Caco-2 (cell line): ENCODE results near the gene RPL19. TPM values are rescaled to one million over a fixed set of nuclear protein-coding genes. Genes with fewer than 3 reads are reported as not detected.

Experiments
- BruUV-seq: library from RNA; stranded (reverse); fragments of 400-500 nt; replicated peaks from 2 replicates; lab custom pipeline; 2021; lab: Mats Ljungman, UMichigan
- CTCF ChIA-PET: fragments of 300-600 bp; sonication (Branson Sonifier 250); formaldehyde crosslinking; loops from one replicate; lab custom pipeline; 2022; ENCODE audit warnings: antibody characterized with exemption; lab: Charles Lee
- POLR2A ChIA-PET: fragments of 300-600 bp; sonication (Branson Sonifier 250); formaldehyde crosslinking; loops from one replicate; lab custom pipeline; 2022; ENCODE audit warnings: antibody characterized with exemption; lab: Charles Lee
- DNase-seq, 2 experiments: peaks; one replicate each; pipeline versions ENCODE4 v3.0.0 to v3.0.0-alpha.2; 2020 to 2022
- H3K27me3 ChIP-seq: replicated peaks from 2 replicates; pipeline ENCODE4 v1.6.0; 2011; ENCODE audit warnings: low read length; ENCODE audit not compliant: control insufficient read depth, insufficient read depth
- H3K36me3 ChIP-seq: 2 replicates; pipeline ENCODE4 v1.5.1; 2011; ENCODE audit warnings: low read length; ENCODE audit not compliant: control insufficient read depth, insufficient read depth
- H3K4me1 ChIP-seq: fragments of 250-450 bp; sonication (Bioruptor Pico); 2 replicates; pipeline ENCODE4 v1.5.1; 2020; ENCODE audit warnings: mild to moderate bottlenecking
- H3K4me3 ChIP-seq: 2 replicates; pipeline ENCODE4 v1.5.1; 2011; ENCODE audit warnings: low read depth, mild to moderate bottlenecking, control low read depth, low read length
- H3K9me3 ChIP-seq: fragments of 250-450 bp; sonication (Bioruptor Pico); 2 replicates; pipeline ENCODE4 v1.5.1; 2020; ENCODE audit warnings: mild to moderate bottlenecking, moderate library complexity
- H3K27ac Mint-ChIP-seq: one replicate; pipeline ENCODE4 v1.8.0; 2022; ENCODE audit warnings: mixed read lengths; ENCODE audit not compliant: unreplicated experiment
- H3K27me3 Mint-ChIP-seq: one replicate; pipeline ENCODE4 v1.8.0; 2022; ENCODE audit warnings: mixed read lengths; ENCODE audit not compliant: insufficient read depth, unreplicated experiment
- H3K36me3 Mint-ChIP-seq: one replicate; pipeline ENCODE4 v1.8.0; 2022; ENCODE audit warnings: mild to moderate bottlenecking, mixed read lengths; ENCODE audit not compliant: insufficient read depth, unreplicated experiment
- H3K4me1 Mint-ChIP-seq: one replicate; pipeline ENCODE4 v1.8.0; 2022; ENCODE audit warnings: low read depth, mixed read lengths; ENCODE audit not compliant: unreplicated experiment
- H3K4me3 Mint-ChIP-seq: one replicate; pipeline ENCODE4 v1.8.0; 2022; ENCODE audit warnings: mild to moderate bottlenecking, moderate library complexity, mixed read lengths; ENCODE audit not compliant: unreplicated experiment
- H3K9me3 Mint-ChIP-seq: one replicate; pipeline ENCODE4 v1.8.0; 2022; ENCODE audit warnings: mixed read lengths; ENCODE audit not compliant: unreplicated experiment
- intact Hi-C: fragments of 100-400 bp; cut with micrococcal nuclease; formaldehyde crosslinking; loops from one replicate; pipeline ENCODE4 v1.10.0; 2022; ENCODE audit not compliant: unreplicated experiment
- total RNA-seq: library from RNA; stranded (reverse); gene quantifications from 2 replicates; pipeline ENCODE4 v1.2.3, GENCODE V29; 2022
- TF ChIP-seq, protein P1 (sequence below), 2 experiments: fragments of 200-600 bp in 1 of 2; IDR thresholded peaks; 1 replicate in 1 of 2; 2 replicates in 1 of 2; pipeline versions ENCODE4 v1.5.1 to v1.8.0; 2011 to 2022; ENCODE audit warnings: antibody characterized with exemption in 1 of 2, control low read depth in 1 of 2, inconsistent platforms in 1 of 2, low read depth in 1 of 2, low read length in 1 of 2, mild to moderate bottlenecking in 1 of 2, moderate library complexity in 1 of 2; ENCODE audit not compliant: insufficient read depth in 1 of 2, severe bottlenecking in 1 of 2, unreplicated experiment in 1 of 2

RPL19 gene
- total RNA-seq, 1 experiment from 2014 or later, result 1,825 TPM

DNA sequence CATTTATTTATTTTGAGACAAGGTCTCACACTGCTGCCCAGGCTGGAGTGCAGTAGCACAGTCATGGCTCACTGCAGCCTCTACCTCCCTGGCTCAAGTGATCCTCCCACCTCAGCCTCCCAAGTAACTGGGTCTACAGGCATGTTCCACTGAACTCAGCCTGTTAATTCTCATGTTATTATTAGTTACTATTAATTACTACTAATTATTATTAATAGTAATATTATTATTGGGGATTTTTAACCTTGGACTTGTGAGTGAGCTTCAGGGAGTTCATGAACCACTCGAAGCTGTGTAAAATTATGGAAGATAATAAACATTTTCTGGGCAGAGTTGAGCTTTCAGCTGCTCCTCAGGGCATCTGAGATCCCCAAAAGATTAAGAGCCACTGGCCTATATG is 30.3 kb downstream of the RPL19 start:
- no peak overlapping the region for H3K4me3 Mint-ChIP-seq
- TF ChIP-seq, protein P1, sequence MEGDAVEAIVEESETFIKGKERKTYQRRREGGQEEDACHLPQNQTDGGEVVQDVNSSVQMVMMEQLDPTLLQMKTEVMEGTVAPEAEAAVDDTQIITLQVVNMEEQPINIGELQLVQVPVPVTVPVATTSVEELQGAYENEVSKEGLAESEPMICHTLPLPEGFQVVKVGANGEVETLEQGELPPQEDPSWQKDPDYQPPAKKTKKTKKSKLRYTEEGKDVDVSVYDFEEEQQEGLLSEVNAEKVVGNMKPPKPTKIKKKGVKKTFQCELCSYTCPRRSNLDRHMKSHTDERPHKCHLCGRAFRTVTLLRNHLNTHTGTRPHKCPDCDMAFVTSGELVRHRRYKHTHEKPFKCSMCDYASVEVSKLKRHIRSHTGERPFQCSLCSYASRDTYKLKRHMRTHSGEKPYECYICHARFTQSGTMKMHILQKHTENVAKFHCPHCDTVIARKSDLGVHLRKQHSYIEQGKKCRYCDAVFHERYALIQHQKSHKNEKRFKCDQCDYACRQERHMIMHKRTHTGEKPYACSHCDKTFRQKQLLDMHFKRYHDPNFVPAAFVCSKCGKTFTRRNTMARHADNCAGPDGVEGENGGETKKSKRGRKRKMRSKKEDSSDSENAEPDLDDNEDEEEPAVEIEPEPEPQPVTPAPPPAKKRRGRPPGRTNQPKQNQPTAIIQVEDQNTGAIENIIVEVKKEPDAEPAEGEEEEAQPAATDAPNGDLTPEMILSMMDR (IDR thresholded peaks at IDR 0.05; ENCODE audit: insufficient read depth in 1 of 2, low read depth in 1 of 2, low read length in 1 of 2, severe bottlenecking in 1 of 2, unreplicated experiment in 1 of 2), result no peak
- ChIA-PET CTCF (interaction anchor here (0.5 to 3.4 kb wide), 2 partner anchors 15 to 313 kb away, joined by 3 to 16 read pairs; no protein-coding TSS in a partner anchor), POLR2A (interaction anchor here (0.6 to 0.8 kb wide), 2 partner anchors 30 to 184 kb away, joined by 4 to 5 read pairs; partner anchors contain the start of gene RPL19)
- H3K27me3 Mint-ChIP-seq, result peaks cover 7% of the 10 kb centered on the region
- intact Hi-C loops, result no loop called here
- Histone ChIP-seq H3K4me1 (no peaks in the 10 kb centered on the region), H3K4me3 (no peak overlapping the region), H3K27me3 (peaks cover 2% of the 10 kb centered on the region), H3K9me3 (no peaks in the 10 kb centered on the region), H3K36me3 (no peaks in the 10 kb centered on the region)
- H3K27ac Mint-ChIP-seq, result no peak overlapping the region
- BruUV-seq, result no TSS peak
- no peaks in the 10 kb centered on the region for H3K9me3 Mint-ChIP-seq
- no peaks in the 10 kb centered on the region for H3K36me3 Mint-ChIP-seq
- DNase-seq, result no peak
- H3K4me1 Mint-ChIP-seq, result no peaks in the 10 kb centered on the region

GRCh38 chr17:39231091-39231561 is 31.0 kb downstream of the RPL19 start:
- BruUV-seq, result no TSS peak
- Histone ChIP-seq H3K4me1 (no peaks in the 10 kb centered on the region), H3K36me3 (no peaks in the 10 kb centered on the region), H3K27me3 (peaks cover 2% of the 10 kb centered on the region), H3K9me3 (no peaks in the 10 kb centered on the region), H3K4me3 (no peak overlapping the region)
- Mint-ChIP-seq H3K4me3 (no peak overlapping the region), H3K27ac (no peak overlapping the region), H3K27me3 (peaks cover 7% of the 10 kb centered on the region), H3K9me3 (no peaks in the 10 kb centered on the region), H3K36me3 (no peaks in the 10 kb centered on the region), H3K4me1 (no peaks in the 10 kb centered on the region)
- no peak for DNase-seq
- POLR2A ChIA-PET, result interaction anchor here (0.8 kb wide), 1 partner anchor 31 kb away, joined by 4 read pairs; the partner anchor contains the start of gene RPL19
- CTCF ChIA-PET, result interaction anchor here (0.5 to 3.4 kb wide), 4 partner anchors 14 to 313 kb away, joined by 3 to 16 read pairs (median 9); no protein-coding TSS in a partner anchor
- intact Hi-C loops, result no loop called here
- TF ChIP-seq, protein P1 (IDR thresholded peaks at IDR 0.05; ENCODE audit: insufficient read depth in 1 of 2, low read depth in 1 of 2, low read length in 1 of 2, severe bottlenecking in 1 of 2, unreplicated experiment in 1 of 2), result no peak

- TF ChIP-seq, protein P1 (IDR thresholded peaks at IDR 0.05; ENCODE audit: insufficient read depth in 1 of 2, low read depth in 1 of 2, low read length in 1 of 2, severe bottlenecking in 1 of 2, unreplicated experiment in 1 of 2), result peak; percentile 23 to 65
- Mint-ChIP-seq H3K9me3 (no peaks in the 10 kb centered on the region), H3K36me3 (no peaks in the 10 kb centered on the region), H3K4me3 (no peak overlapping the region), H3K4me1 (no peaks in the 10 kb centered on the region), H3K27ac (no peak overlapping the region), H3K27me3 (peaks cover 7% of the 10 kb centered on the region)
- no peaks in the 10 kb centered on the region for H3K4me1 ChIP-seq
- ChIA-PET CTCF (interaction anchor here (0.5 to 3.4 kb wide), 8 partner anchors 13 to 265 kb away, joined by 3 to 16 read pairs (median 3); partner anchors contain the start of gene FBXO47), POLR2A (no interaction called here)
- H3K4me3 ChIP-seq, result no peak overlapping the region
- peaks cover 2% of the 10 kb centered on the region for H3K27me3 ChIP-seq
- peak in 1 of 2 experiments; percentile 50 for DNase-seq
- H3K9me3 ChIP-seq, result no peaks in the 10 kb centered on the region
- H3K36me3 ChIP-seq, result no peaks in the 10 kb centered on the region
- intact Hi-C loops, result loop anchor here (1.0 kb wide), 1 partner anchor 25 kb away; no protein-coding TSS in a partner anchor
- BruUV-seq, result no TSS peak
Measured at GRCh38 chr17:39231591-39232551, 31.8 kb downstream of the RPL19 start.
